A673 (cell line): Measurements from ENCODE around the gene PLK4.

Source experiments
- EZH2 ChIP-seq: fragments of 200-600 bp; sonication (generic); IDR thresholded peaks from 2 replicates; pipeline ENCODE4 v1.6.1; 2017; ENCODE audit warnings: borderline replicate concordance, low read depth, mild to moderate bottlenecking, mixed read lengths, antibody characterized with exemption, low read length; ENCODE audit not compliant: poor library complexity, severe bottlenecking
- TF ChIP-seq, protein P1 (sequence below): fragments of 300-800, 200-600 bp; sonication (generic); conservative IDR thresholded peaks from 2 replicates; pipeline ENCODE4 v1.5.1; 2017; ENCODE audit warnings: low read depth, mild to moderate bottlenecking, antibody characterized with exemption, low read length, moderate library complexity, mixed read lengths

DNA sequence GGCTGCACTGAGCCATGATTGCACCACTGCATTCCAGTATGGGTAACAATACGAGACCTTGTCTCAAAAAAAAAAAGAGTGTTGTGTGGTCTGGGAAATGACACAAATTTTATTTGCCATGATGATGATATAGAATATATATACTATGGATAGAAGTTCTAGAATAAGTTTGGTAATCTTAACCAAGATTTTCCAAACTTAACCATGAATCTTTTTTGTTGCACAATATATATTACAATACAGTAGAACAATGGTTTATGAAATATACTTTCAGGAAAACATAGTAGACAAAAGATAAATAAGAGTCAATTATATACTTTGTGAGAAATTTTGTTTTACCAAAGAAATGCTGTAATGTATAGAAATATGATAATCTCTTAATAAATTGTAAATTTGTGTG lies 49.5 kb downstream of the PLK4 start:
- TF ChIP-seq, protein P1, sequence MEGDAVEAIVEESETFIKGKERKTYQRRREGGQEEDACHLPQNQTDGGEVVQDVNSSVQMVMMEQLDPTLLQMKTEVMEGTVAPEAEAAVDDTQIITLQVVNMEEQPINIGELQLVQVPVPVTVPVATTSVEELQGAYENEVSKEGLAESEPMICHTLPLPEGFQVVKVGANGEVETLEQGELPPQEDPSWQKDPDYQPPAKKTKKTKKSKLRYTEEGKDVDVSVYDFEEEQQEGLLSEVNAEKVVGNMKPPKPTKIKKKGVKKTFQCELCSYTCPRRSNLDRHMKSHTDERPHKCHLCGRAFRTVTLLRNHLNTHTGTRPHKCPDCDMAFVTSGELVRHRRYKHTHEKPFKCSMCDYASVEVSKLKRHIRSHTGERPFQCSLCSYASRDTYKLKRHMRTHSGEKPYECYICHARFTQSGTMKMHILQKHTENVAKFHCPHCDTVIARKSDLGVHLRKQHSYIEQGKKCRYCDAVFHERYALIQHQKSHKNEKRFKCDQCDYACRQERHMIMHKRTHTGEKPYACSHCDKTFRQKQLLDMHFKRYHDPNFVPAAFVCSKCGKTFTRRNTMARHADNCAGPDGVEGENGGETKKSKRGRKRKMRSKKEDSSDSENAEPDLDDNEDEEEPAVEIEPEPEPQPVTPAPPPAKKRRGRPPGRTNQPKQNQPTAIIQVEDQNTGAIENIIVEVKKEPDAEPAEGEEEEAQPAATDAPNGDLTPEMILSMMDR = no peak
- no peak for TF ChIP-seq EZH2
